ENCODE measurements around the gene KIF26B. TPM values are rescaled to one million over a fixed set of nuclear protein-coding genes. Genes with fewer than 3 reads are reported as not detected.
"Not testable (repeated sequence)": the region's sequence is repeated elsewhere in the genome, so short reads cannot be mapped to it uniquely, and the experiment has no call there.

KIF26B gene
- polyA plus RNA-seq, 2 of the 4 experiments (the other 2 are of a cell fraction), result 0.01 to 0.04 TPM

DNA sequence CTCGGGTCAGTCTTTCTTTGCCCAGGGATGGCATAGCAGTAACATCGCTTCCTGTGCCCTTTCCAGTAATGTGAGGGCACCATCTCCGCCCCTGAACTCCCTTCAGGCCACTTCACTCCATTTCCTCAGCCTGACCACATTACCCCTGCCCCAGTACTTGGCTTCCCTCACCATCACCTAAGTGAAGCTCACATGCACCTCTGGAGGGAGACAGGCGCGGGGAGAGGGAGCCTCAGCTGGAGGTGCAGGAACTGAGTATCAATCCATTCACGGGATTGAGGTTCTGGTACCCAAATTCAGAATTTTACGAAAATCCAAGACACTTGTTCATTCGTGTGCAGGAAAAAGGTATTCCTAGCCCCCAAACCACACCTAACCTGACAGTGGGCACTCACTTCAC lies 540.4 kb downstream of the KIF26B start:
- no peak overlapping the region for H3K4me2 ChIP-seq
- ChIA-PET CTCF (no interaction called here), POLR2A (no interaction called here)
- H3K27ac ChIP-seq, result no peak overlapping the region
- no peak overlapping the region for H3K4me3 ChIP-seq
- WGBS (ENCODE audit: missing lambda C conversion rate), result 22% methylated on average over 8 of the region's 8 CpGs
- DNase-seq (ENCODE audit: low read depth in 1 of 2, low spot score in 1 of 2), result no peak
- FAIRE-seq, result no peak
- no peaks in the 10 kb centered on the region for H3K4me1 ChIP-seq
- no peak for ATAC-seq
- H3K9me3 ChIP-seq, result no peaks in the 10 kb centered on the region
- TF ChIP-seq KDM1A (IDR thresholded peaks at IDR 0.05; ENCODE audit: low read depth), result no peak
- TF ChIP-seq TP53 (CRISPR knock-in tag; IDR thresholded peaks at IDR 0.05), result no peak
- no peak for TF ChIP-seq SMC3 (IDR thresholded peaks at IDR 0.05)
- TF ChIP-seq ZFP36 (IDR thresholded peaks at IDR 0.05; ENCODE audit: borderline replicate concordance, partially characterized antibody), result no peak
- TF ChIP-seq ZC3H11A (IDR thresholded peaks at IDR 0.05), result no peak
- no peak for TF ChIP-seq EHF (CRISPR knock-in tag; IDR thresholded peaks at IDR 0.05)
- TF ChIP-seq, protein P1, sequence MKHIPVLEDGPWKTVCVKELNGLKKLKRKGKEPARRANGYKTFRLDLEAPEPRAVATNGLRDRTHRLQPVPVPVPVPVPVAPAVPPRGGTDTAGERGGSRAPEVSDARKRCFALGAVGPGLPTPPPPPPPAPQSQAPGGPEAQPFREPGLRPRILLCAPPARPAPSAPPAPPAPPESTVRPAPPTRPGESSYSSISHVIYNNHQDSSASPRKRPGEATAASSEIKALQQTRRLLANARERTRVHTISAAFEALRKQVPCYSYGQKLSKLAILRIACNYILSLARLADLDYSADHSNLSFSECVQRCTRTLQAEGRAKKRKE (CRISPR knock-in tag; IDR thresholded peaks at IDR 0.05; ENCODE audit: low read depth), result no peak
- TF ChIP-seq, protein P2, sequence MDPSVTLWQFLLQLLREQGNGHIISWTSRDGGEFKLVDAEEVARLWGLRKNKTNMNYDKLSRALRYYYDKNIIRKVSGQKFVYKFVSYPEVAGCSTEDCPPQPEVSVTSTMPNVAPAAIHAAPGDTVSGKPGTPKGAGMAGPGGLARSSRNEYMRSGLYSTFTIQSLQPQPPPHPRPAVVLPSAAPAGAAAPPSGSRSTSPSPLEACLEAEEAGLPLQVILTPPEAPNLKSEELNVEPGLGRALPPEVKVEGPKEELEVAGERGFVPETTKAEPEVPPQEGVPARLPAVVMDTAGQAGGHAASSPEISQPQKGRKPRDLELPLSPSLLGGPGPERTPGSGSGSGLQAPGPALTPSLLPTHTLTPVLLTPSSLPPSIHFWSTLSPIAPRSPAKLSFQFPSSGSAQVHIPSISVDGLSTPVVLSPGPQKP (IDR thresholded peaks at IDR 0.05; ENCODE audit: low read depth, low read length), result no peak
- TF ChIP-seq BHLHE40 (IDR thresholded peaks at IDR 0.05; ENCODE audit: low read depth, low read length), result no peak
- no peak for TF ChIP-seq NR3C1 (IDR thresholded peaks at IDR 0.05)

DNA sequence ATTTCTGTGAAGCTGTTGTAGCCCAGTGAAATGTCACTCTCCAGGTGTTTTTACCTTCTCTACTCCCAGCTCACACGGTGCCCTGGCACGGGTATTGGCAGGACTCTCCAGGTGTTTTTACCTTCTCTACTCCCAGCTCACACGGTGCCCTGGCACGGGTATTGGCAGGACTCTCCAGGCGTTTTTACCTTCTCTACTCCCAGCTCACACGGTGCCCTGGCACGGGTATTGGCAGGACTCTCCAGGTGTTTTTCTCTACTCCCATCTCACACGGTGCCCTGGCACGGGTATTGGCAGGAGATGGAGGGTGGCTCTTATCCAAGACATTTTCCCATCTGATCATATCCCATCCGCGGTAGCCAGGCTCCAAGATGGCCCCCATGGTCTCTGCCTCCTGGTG lies 540.9 kb downstream of the KIF26B start:
- H3K4me2 ChIP-seq; H3K4me1 ChIP-seq; FAIRE-seq; H3K9me3 ChIP-seq; POLR2A ChIA-PET; ATAC-seq; H3K4me3 ChIP-seq; CTCF ChIA-PET; DNase-seq (ENCODE audit: low read depth in 1 of 2, low spot score in 1 of 2); H3K27ac ChIP-seq: not testable (repeated sequence)
- WGBS (ENCODE audit: missing lambda C conversion rate), result 41% methylated on average over 7 of the region's 11 CpGs

DNA sequence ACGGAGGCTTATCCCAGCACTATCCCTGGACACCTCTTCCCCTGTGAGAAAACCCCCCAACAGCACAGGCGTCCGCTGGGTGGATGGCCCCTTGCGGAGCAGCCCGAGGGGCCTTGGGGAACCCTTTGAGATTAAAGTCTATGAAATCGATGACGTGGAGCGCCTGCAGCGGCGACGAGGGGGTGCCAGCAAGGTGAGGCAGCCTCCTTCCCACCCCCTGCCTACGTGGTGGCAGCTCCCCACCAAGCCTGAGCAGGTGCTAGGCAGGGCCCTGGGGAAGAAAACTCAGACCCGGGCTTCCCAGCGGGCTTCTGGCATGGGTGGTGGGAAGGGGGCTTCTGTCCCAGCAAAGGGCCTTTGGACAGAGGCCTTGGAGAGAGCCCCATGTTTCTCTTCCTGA lies 543.3 kb downstream of the KIF26B start:
- TF ChIP-seq, protein P3, sequence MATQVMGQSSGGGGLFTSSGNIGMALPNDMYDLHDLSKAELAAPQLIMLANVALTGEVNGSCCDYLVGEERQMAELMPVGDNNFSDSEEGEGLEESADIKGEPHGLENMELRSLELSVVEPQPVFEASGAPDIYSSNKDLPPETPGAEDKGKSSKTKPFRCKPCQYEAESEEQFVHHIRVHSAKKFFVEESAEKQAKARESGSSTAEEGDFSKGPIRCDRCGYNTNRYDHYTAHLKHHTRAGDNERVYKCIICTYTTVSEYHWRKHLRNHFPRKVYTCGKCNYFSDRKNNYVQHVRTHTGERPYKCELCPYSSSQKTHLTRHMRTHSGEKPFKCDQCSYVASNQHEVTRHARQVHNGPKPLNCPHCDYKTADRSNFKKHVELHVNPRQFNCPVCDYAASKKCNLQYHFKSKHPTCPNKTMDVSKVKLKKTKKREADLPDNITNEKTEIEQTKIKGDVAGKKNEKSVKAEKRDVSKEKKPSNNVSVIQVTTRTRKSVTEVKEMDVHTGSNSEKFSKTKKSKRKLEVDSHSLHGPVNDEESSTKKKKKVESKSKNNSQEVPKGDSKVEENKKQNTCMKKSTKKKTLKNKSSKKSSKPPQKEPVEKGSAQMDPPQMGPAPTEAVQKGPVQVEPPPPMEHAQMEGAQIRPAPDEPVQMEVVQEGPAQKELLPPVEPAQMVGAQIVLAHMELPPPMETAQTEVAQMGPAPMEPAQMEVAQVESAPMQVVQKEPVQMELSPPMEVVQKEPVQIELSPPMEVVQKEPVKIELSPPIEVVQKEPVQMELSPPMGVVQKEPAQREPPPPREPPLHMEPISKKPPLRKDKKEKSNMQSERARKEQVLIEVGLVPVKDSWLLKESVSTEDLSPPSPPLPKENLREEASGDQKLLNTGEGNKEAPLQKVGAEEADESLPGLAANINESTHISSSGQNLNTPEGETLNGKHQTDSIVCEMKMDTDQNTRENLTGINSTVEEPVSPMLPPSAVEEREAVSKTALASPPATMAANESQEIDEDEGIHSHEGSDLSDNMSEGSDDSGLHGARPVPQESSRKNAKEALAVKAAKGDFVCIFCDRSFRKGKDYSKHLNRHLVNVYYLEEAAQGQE (IDR thresholded peaks at IDR 0.05), result no peak
- WGBS (ENCODE audit: missing lambda C conversion rate), result 55% methylated on average over 14 of the region's 14 CpGs
- DNase-seq (ENCODE audit: low read depth in 1 of 2, low spot score in 1 of 2) (no peak), FAIRE-seq (no peak), ATAC-seq (no peak)
- Histone ChIP-seq H3K4me3 (no peak overlapping the region), H3K4me2 (no peak overlapping the region), H3K4me1 (no peaks in the 10 kb centered on the region), H3K27ac (no peak overlapping the region), H3K9me3 (no peaks in the 10 kb centered on the region)
- ChIA-PET POLR2A (no interaction called here), CTCF (no interaction called here)

DNA sequence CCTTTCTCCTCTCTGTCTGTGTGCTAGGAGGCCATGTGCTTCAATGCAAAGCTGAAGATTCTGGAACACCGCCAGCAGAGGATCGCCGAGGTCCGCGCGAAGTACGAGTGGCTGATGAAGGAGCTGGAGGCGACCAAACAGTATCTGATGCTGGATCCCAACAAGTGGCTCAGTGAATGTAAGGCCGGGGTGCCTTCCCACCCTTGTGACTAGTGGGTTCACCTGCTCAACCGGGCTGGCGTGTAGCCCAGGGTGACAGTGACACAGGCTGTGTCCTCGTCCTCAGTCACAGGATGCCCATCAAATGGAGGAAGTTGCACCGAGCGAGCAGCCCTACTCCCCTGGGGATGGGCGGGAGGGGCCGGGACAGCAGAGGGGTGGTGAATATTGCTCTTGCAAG lies 544.1 kb downstream of the KIF26B start:
- H3K9me3 ChIP-seq, result no peaks in the 10 kb centered on the region
- no peak overlapping the region for H3K27ac ChIP-seq
- no peak for ATAC-seq
- H3K4me1 ChIP-seq, result no peaks in the 10 kb centered on the region
- 81% methylated on average over 11 of the region's 16 CpGs for WGBS (ENCODE audit: missing lambda C conversion rate)
- no peak for DNase-seq (ENCODE audit: low read depth in 1 of 2, low spot score in 1 of 2)
- H3K4me2 ChIP-seq, result no peak overlapping the region
- no peak overlapping the region for H3K4me3 ChIP-seq
- POLR2A ChIA-PET, result no interaction called here
- no peak for FAIRE-seq
- CTCF ChIA-PET, result no interaction called here
- TF ChIP-seq BHLHE40 (IDR thresholded peaks at IDR 0.05; ENCODE audit: low read depth, low read length) (no peak), TFCP2L1 (CRISPR knock-in tag; IDR thresholded peaks at IDR 0.05) (no peak), CHD4 (IDR thresholded peaks at IDR 0.05; ENCODE audit: borderline replicate concordance) (no peak), EHF (CRISPR knock-in tag; IDR thresholded peaks at IDR 0.05) (no peak), HOXB13 (CRISPR knock-in tag; IDR thresholded peaks at IDR 0.05; ENCODE audit: low read depth) (no peak), ESRRA (IDR thresholded peaks at IDR 0.05; ENCODE audit: borderline replicate concordance, low read length) (no peak), MAZ (IDR thresholded peaks at IDR 0.05; ENCODE audit: borderline replicate concordance, low read depth, low read length) (no peak), CHD2 (IDR thresholded peaks at IDR 0.05; ENCODE audit: low read length, partially characterized antibody) (no peak), RARB (CRISPR knock-in tag; IDR thresholded peaks at IDR 0.05) (no peak), RNF2 (IDR thresholded peaks at IDR 0.05; ENCODE audit: borderline replicate concordance, low read depth) (no peak)
- TF ChIP-seq, protein P2 (IDR thresholded peaks at IDR 0.05; ENCODE audit: low read depth, low read length), result no peak
- TF ChIP-seq, protein P4, sequence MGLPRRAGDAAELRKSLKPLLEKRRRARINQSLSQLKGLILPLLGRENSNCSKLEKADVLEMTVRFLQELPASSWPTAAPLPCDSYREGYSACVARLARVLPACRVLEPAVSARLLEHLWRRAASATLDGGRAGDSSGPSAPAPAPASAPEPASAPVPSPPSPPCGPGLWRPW (IDR thresholded peaks at IDR 0.05), result no peak
- TF ChIP-seq, protein P5, sequence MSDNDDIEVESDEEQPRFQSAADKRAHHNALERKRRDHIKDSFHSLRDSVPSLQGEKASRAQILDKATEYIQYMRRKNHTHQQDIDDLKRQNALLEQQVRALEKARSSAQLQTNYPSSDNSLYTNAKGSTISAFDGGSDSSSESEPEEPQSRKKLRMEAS (IDR thresholded peaks at IDR 0.05), result no peak
- TF ChIP-seq, protein P6, sequence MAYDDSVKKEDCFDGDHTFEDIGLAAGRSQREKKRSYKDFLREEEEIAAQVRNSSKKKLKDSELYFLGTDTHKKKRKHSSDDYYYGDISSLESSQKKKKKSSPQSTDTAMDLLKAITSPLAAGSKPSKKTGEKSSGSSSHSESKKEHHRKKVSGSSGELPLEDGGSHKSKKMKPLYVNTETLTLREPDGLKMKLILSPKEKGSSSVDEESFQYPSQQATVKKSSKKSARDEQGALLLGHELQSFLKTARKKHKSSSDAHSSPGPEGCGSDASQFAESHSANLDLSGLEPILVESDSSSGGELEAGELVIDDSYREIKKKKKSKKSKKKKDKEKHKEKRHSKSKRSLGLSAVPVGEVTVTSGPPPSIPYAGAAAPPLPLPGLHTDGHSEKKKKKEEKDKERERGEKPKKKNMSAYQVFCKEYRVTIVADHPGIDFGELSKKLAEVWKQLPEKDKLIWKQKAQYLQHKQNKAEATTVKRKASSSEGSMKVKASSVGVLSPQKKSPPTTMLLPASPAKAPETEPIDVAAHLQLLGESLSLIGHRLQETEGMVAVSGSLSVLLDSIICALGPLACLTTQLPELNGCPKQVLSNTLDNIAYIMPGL (CRISPR knock-in tag; IDR thresholded peaks at IDR 0.05; ENCODE audit: borderline replicate concordance), result no peak

All from A549 (cell line).